GM15510 (cell line): ENCODE results near the gene MCTP2.

Experiments
- POLR2A ChIP-seq: IDR thresholded peaks from 3 replicates; pipeline ENCODE4 v1.6.1; 2011; ENCODE audit warnings: borderline replicate concordance; ENCODE audit not compliant: insufficient read length; ENCODE audit errors: extremely low read depth

Gene MCTP2

DNA sequence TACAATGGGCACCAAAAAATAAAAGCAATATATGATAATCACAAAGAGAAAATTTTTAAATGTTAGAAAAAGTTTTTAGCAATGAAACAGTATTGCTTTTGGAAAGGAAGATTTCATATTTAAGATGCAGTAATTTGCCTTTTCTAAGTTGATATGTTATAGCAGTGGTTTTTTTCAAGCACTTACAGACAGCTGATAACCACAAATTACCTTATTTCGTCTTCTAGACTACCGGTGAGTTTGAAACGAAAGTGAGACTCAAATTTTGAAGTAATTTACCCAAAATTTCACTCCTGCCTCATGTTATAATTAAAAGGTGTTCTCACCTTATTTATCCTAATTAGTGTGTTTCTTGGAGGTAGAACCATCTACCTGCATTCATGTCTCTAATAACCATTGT is 207.8 kb downstream of the MCTP2 start:
- TF ChIP-seq POLR2A: no peak

DNA sequence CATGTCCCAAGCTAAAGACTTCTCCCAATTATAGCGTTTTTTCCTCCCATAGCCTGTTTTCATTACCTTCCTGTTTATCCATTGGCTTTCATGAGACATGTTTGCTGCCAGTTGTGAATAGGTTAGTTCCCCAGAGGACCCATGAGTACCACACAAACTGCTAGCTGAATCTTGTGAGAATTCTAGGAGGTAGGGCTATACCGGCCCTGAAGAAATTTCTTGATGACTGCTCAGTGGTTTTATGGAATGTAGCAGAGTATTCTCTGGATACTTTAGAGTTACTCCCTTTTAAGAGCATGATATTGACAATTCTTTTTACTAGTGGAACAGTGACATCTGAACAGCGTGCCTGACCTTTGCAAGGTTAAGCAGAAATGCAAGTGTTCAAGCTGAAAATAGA is 210.4 kb downstream of the MCTP2 start:
- TF ChIP-seq POLR2A: no peak

DNA sequence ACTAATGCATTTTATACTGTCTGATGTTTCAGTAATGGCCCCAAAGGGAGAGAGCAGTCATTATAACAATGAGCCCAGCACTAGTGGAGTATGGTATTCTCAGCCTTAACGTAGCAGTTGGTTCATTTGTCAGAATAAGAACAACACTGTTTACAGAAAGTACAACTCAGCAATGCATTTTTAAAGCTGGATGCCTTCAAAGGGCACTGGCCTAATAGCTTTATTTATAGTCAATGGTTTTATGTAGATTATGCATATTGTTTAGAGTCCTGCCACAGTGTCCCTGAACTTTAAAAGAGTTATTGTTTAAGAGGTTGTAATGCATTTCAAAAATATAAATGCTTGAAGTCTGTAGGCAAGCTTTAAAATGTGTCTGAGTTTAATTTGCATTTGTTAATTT is 211.1 kb downstream of the MCTP2 start:
- TF ChIP-seq POLR2A: no peak

DNA sequence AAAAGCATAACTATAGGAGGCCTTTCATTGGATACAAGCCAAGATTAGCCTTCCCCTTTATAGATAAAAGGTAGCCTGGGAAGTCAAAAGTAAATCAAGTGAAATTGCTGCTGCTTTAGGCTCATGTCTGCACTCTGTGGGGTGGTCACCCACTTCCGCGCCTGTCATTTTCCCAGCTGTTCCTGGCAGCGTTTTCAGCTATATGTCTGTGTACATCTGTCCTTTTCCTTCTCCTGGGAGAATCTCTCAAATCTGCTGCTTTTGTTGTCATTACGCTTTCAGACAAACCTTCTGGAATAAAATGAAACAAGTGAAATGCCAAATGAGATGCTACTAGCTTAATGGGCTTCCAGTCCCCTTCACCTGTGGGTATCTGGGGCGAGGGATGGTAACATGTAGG is 211.8 kb downstream of the MCTP2 start:
- TF ChIP-seq POLR2A: no peak

DNA sequence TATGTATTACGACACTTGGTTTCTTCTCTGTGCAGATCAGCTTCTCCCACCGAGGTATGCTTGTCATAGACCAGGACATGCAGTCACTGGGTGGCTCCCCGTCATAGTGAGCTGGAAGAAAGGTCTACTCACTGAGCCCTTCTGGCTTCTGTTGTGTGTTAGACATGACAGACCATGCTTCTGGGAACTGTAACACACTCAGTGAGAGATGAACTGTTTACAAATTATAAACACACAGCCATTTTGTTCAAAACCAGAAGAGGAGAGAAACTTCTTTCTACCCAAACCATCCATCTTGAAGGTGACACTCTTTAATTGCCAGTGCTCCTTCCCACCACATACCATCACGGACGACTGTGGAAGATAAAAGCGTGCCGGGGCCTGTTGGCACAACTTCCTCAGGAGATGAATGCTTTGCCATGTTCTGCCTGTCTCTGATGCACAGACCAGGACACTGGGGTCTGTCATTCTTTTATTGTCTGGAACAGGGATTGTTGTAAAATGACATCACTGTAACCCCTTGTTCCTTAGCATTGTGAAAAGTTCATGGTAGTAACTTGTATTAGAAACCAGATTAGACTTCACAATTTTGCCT is 214.3 kb downstream of the MCTP2 start:
- no peak for TF ChIP-seq POLR2A

DNA sequence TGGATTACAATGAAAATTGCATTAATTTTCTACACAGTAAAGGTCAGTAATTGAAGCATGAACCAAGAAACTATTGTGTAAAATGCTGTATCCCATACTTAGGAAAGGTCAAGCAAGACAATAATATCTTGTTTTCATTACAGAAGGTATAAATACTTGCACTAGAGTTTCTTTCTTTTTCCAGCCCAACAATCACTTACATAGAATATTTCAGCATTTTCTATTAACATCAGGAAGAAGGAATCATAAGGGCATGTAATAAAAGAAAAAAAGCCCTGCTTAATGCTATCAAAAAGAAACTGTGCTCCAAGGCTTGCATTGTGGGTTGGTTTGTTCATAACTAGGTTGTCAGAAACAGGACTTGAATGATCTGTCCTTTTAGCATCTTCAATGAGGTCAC is 215.1 kb downstream of the MCTP2 start:
- no peak for TF ChIP-seq POLR2A

DNA sequence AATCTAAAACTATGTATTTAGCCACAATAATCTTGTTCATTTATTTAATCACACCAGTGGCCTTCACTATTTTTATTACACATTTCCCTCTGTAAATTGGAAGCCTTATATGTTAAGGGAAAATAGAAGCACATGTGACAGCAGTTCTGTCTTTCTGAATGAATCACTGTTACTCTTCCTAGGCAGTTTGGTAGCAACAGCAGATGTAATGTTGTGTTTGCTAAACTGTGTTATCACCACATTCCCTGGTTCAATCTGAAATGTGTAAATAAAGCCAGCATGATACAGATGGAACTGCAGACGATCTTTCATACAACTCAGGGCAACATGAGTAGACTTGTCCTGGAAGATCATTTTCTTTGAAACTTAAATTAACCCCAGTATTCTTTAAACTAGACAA is 220.1 kb downstream of the MCTP2 start:
- TF ChIP-seq POLR2A: no peak

DNA sequence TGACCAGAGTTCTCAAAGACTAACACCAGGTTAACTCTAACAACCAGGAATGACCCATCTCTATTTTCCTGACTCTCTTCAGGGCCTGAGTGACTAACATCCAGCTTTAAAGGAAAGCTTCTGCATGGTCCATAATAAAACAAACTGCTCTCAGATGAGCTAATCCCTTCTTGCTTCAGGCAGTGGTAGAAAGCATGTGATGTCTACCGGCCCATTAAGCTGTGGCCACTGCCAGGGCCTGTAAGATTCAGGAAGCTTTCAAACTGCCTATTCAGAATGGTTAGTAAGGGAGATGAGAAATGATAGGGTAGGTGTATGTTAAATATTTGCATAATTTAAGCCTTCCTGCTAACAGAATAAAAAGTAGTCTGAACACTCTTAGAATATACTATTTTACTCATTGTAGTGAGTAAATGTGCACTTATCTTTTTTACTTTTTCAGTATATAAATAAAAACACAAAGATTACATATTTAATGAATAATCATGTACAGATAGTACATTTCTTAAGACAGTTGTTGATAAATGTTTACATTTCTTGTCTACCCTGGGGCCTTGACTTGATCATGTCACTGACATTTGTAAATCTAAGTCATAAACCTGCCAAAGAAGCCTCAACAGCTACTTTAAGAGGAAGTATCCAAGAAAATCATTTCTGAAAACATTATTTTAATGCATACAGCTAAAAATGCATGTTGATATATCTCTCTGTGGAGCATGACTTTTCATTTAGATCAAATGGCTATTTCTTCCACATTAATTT is 222.0 kb downstream of the MCTP2 start:
- TF ChIP-seq POLR2A: no peak

DNA sequence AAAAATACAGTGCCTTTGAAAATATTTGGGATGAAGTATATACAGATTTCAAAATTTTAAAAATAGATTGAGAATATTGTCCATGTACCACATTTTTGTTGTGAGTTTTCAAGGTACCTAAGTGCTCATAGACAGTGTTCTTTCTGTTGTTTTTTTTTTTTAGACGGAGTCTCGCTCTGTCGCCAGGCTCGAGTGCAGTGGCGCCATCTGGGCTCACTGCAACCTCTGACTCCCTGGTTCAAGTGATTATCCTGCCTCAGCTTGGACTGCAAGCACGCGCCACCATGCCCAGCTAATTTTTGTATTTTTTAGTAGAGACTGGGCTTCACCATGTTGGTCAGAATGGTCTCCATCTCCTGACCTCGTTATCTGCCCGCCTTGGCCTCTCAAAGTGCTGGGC is 223.9 kb downstream of the MCTP2 start:
- TF ChIP-seq POLR2A: no peak

DNA sequence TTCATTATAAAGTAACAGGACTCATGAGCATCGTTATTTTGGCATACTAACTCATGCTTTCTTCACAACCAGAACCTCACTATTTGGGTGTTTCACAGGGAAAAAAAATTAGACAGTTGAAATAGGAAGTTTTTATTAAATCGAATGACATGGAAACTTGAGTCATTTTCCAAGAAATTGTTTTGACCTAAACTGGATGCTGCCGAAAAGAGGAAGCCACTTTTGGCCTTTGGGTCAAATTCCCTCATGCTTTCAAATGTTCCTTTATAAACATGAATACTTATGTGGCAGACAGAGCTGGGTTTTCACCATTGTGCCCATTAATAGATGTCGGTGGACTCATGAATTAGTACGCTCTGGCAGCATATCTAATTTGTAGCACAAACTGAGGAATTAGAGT is 224.9 kb downstream of the MCTP2 start:
- no peak for TF ChIP-seq POLR2A

DNA sequence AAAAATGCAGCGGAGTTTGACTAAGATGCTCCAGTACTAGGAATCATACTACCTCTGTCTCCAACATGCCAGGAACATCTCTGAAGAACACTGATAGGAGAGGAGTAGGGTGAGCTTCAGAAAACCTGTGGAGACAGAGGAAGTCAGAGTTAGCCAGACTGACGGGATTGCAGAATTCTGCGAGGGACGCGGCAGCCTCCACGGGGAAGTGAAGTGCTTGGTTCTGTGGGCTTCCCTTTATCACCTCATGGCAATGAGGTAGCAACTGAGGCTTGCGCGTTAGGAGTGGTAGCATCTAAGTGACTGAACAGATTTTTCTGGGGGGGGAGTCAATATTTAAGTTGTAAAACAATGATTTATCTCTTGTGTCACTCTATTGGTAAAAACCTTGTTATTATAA is 226.3 kb downstream of the MCTP2 start:
- no peak for TF ChIP-seq POLR2A

DNA sequence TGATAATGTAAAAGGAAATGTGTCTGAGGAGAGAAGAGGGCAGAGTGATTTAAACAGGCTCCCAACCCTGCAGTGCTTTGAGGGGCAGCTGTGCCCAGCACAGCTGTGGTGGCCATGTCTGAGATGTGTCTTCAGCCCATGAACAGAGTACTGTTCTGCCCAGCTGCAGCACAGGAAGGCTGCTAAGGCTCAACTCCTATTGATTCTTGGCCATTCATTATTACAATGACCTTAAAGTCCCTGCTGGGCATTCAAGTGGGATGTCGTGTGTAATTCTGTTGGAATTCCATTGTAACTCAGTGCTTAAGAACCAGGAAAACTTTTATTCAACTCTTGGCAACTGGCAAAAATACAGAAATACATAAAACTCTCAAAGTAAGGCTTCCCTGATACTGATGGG is 229.3 kb downstream of the MCTP2 start:
- no peak for TF ChIP-seq POLR2A

DNA sequence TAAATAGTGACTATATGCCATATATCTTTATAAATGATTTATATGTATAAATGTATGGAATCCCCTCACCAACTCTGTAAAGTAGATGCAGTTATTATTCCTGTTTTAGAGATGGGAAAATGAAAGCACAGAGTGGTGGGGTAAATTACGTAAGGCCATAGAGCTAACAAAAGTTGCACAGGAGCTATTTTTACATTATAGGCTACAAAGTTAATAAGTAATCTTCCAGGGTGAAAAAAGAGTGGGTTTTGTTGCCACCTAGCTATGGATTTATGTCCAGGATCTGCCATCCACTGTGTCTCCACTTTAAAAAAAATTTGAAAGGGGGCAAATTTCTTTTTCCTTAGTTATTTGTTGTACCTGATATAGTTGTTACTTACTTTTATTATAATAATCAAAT is 235.7 kb downstream of the MCTP2 start:
- TF ChIP-seq POLR2A: no peak

DNA sequence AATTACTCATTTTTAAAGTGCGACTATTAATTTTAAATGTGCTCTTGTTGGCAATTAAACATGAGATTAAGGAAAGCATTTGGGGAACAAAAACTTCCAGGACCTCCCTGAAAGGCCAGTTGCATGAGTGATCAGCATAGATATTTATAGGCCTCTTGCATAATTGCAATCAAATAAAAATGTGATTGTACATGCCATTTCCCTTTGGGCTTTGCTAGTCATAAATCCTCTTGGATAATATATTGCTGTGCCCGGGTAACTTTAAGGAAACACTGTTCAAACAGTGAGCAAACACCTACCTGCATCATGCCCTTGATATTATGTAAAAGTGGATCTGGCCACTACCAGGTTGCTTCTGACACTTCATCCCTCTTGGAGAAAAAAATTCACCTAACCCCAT is 239.1 kb downstream of the MCTP2 start:
- TF ChIP-seq POLR2A: no peak

DNA sequence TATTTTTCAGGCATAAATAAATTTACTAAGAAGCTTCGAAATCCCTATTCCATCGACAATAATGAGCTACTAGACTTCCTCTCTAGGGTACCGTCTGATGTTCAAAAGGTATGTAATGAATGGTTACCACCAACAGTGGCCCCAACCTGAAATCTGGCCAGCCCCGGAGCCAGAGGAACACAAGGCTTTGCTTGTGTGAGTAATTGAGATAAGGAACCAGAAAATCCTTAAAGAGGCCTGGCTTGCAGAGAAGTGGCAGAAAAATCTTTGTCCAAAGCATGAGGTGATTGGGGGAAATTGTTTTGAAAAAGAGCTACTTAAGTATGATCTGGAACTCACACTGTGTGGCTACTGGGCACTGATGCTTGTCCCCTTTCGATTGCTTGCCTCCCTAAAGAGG is 245.3 kb downstream of the MCTP2 start:
- TF ChIP-seq POLR2A: no peak

DNA sequence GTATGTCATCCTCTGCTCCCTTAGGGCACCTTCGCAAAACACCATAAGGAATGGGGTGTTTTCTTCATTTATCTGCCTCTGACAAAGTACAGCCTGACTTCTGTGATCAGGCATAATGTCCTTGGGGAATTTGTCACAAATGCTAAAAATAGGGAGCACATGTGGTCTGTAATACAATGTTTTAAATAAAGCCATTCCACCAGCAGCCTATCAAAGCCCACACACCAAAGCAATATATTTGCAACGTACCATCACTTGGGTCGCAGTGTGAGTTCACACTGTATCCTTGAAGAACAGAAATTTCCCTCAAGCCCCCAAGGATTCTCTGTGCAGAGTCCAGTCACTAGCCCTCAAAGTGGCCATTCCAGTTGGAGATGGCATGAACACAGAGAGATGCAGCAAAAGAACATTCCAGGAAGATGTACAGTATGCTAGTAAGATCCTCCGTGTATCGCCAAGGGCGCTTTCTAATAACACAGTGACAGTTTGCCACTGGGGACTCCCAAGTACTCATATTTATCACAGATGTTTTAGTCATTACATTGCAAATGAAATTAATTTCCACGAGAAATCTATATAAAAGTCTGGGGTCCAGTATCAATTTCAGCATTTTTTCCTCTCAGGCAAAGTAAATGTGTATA is 246.7 kb downstream of the MCTP2 start:
- no peak for TF ChIP-seq POLR2A

DNA sequence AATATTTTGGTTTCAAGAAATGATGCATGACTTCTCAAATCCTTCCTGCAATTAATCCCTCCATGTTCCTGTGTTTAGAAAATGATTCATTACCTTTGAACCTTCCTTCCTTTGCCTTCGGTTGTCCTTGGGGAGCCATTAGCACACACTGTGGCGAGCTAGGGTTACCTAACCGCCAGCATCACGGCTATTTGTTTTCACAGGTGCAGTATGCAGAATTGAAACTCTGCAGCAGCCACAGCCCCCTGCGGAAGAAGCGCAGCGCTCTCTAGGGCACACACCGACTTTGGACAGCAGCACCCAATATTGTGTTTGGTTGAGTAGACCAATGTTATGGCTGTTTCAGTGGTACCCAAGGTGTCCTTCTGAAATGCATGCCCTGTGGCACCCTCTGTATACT is 247.4 kb downstream of the MCTP2 start:
- no peak for TF ChIP-seq POLR2A

DNA sequence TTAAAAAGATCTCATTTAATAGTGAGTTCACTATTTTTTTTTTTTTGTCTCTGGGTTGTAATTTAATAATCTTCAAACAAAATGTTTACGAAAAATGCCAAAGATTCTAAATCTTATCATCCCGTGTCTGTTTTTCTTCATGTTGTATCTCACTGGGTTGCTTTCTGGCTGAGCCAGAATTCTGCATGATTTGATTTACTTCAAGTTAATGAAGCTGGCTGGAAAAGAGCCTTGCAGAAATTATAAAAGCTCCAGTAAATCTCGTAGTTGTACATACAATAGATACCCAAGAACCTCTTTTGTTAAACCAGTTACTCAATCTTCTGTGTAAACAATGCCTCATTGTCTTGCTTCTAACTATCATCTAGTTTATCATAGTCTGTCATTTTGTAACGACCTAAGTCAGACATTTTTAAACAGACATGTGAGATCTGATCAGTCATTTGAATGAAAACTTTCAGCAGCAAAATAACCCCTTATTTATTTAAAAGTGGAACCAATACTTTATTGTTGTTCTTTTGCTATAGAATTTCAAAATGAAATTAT is 249.0 kb downstream of the MCTP2 start:
- TF ChIP-seq POLR2A: no peak
